Colonic mucosa (tissue), 4 donors: ENCODE data around the gene ZNF878. TPM values are rescaled to one million over a fixed set of nuclear protein-coding genes. Genes with fewer than 3 reads are reported as not detected.

Experiments used
- DNase-seq: peaks from one replicate; pipeline ENCODE4 v3.0.0-alpha.2; 2020
- H3K27ac ChIP-seq: fragments of 200-600 bp; one replicate; pipeline ENCODE4 v1.8.0; 2021
- H3K27me3 ChIP-seq: fragments of 200-600 bp; one replicate; pipeline ENCODE4 v1.8.0; 2021
- H3K36me3 ChIP-seq: fragments of 200-600 bp; one replicate; pipeline ENCODE4 v1.8.0; 2021
- H3K4me1 ChIP-seq: fragments of 200-600 bp; one replicate; pipeline ENCODE4 v1.8.0; 2021; ENCODE audit warnings: mild to moderate bottlenecking
- H3K4me3 ChIP-seq: fragments of 200-600 bp; one replicate; pipeline ENCODE4 v1.8.0; 2021
- H3K9ac ChIP-seq, 2 donors: one replicate each; pipeline ENCODE4 v1.7.0; 2013; ENCODE audit warnings: control low read depth in 2 of 2, low read depth in 2 of 2, low read length in 2 of 2
- H3K9me3 ChIP-seq: fragments of 200-600 bp; one replicate; pipeline ENCODE4 v1.8.0; 2021
- intact Hi-C: fragments of 100-400 bp; cut with DNase I; formaldehyde crosslinking; loops from one replicate; pipeline ENCODE4 v1.14.1; 2022
- total RNA-seq, 2 donors: library from RNA; stranded (reverse); fragmentation: NEBNext Ultra II Directional in 1 of 2; extraction: Animal tissue kit (Norgen Biotek cat#: 25700) in 1 of 2; gene quantifications; one replicate each; pipeline ENCODE4 v1.2.1, GENCODE V29; 2021
- TF ChIP-seq, protein P1 (sequence below): fragments of 200-600 bp; IDR thresholded peaks from one replicate; pipeline ENCODE4 v1.8.0; 2022; ENCODE audit warnings: antibody characterized with exemption, mild to moderate bottlenecking
- donor health status: healthy.
- donor health status: DM: no; HTN: no; CAD: no.
- donor health status: DM: no; HTN: no; CAD: no.

Gene ZNF878
- total RNA-seq, 2 donors from 2014 or later = 0.32 to 1.1 TPM

DNA sequence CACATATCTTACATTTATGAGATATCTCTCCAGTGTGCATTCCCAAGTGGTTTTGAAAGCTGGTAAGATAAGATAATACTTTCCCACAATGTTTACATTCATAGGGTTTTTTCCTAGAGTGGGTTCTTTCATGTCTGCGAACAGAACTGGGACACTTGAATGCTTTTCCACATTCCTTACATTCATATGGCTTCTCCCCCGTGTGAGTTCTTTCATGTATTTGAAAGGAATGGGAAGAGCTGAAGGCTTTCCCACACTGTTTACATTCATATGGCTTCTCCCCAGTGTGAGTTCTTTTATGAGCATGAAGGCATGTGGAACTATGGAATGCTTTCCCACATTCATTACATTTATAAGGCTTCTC is 37.0 kb downstream of the ZNF878 start:
- peaks cover 12% of the 10 kb centered on the region for H3K36me3 ChIP-seq
- no peak overlapping the region for H3K4me3 ChIP-seq
- peaks cover 22% of the 10 kb centered on the region for H3K9me3 ChIP-seq
- no peak for DNase-seq
- no peak overlapping the region for H3K9ac ChIP-seq
- H3K4me1 ChIP-seq = no peaks in the 10 kb centered on the region
- intact Hi-C loops = no loop called here
- H3K27me3 ChIP-seq = no peaks in the 10 kb centered on the region
- H3K27ac ChIP-seq = no peak overlapping the region
- TF ChIP-seq, protein P1, sequence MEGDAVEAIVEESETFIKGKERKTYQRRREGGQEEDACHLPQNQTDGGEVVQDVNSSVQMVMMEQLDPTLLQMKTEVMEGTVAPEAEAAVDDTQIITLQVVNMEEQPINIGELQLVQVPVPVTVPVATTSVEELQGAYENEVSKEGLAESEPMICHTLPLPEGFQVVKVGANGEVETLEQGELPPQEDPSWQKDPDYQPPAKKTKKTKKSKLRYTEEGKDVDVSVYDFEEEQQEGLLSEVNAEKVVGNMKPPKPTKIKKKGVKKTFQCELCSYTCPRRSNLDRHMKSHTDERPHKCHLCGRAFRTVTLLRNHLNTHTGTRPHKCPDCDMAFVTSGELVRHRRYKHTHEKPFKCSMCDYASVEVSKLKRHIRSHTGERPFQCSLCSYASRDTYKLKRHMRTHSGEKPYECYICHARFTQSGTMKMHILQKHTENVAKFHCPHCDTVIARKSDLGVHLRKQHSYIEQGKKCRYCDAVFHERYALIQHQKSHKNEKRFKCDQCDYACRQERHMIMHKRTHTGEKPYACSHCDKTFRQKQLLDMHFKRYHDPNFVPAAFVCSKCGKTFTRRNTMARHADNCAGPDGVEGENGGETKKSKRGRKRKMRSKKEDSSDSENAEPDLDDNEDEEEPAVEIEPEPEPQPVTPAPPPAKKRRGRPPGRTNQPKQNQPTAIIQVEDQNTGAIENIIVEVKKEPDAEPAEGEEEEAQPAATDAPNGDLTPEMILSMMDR = no peak

DNA sequence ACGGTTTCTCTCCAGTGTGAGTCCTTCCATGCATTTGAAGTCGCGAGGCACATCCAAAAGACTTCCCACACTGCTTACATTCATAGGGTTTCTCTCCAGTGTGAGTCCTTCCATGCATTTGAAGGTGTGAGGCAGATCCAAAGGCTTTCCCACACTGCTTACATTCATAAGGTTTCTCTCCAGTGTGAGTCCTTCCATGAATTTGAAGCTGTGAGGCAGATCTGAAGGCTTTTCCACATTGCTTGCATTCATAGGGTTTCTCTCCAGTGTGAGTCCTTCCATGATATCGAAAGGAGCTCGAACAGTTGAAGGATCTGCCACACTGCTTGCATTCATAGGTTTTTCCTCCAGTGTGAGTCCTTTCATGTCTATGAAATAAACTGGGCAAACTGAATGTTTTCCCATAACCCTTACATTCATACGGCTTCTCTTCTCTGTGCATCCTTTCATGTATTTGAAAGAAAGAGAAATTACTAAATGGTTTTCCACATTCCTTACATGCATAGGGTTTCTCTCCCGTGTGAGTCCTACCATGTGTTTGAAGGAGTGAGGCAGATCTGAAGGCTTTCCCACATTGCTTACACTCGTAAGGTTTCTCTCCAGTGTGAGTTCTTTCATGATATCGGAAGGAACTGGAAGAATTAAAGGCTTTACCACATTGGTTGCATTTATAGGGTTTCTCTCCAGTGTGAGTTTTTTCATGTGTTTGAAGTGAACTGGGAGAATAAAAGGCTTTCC is 37.6 kb downstream of the ZNF878 start:
- no peaks in the 10 kb centered on the region for H3K4me1 ChIP-seq
- no peak overlapping the region for H3K4me3 ChIP-seq
- peaks cover 22% of the 10 kb centered on the region for H3K9me3 ChIP-seq
- peaks cover 12% of the 10 kb centered on the region for H3K36me3 ChIP-seq
- H3K27me3 ChIP-seq = no peaks in the 10 kb centered on the region
- intact Hi-C loops = no loop called here
- no peak overlapping the region for H3K9ac ChIP-seq
- H3K27ac ChIP-seq = no peak overlapping the region
- TF ChIP-seq, protein P1 = no peak
- no peak for DNase-seq

- Histone ChIP-seq H3K27ac (no peak overlapping the region), H3K9ac (no peak overlapping the region), H3K4me1 (no peaks in the 10 kb centered on the region), H3K27me3 (no peaks in the 10 kb centered on the region), H3K9me3 (no peaks in the 10 kb centered on the region), H3K4me3 (no peak overlapping the region), H3K36me3 (no peaks in the 10 kb centered on the region)
- TF ChIP-seq, protein P1 = no peak
- intact Hi-C loops = no loop called here
- DNase-seq = no peak
Measured at GRCh38 chr19:12000152-12000981, 52.4 kb downstream of the ZNF878 start.

- intact Hi-C loops = no loop called here
- no peak overlapping the region for H3K4me3 ChIP-seq
- H3K4me1 ChIP-seq = no peaks in the 10 kb centered on the region
- no peak for DNase-seq
- no peak overlapping the region for H3K9ac ChIP-seq
- no peaks in the 10 kb centered on the region for H3K9me3 ChIP-seq
- TF ChIP-seq, protein P1 = no peak
- no peaks in the 10 kb centered on the region for H3K27me3 ChIP-seq
- H3K36me3 ChIP-seq = no peaks in the 10 kb centered on the region
- no peak overlapping the region for H3K27ac ChIP-seq
Measured at GRCh38 chr19:11995174-11995573, 57.6 kb downstream of the ZNF878 start.

Other genes with a start within 250 kb of the ZNF878 start
- gene ZNF440, start 238.7 kb downstream of the ZNF878 start, total RNA-seq = 10 to 100 TPM; 31.4 to 32.2 TPM
- gene ZNF439, start 204.2 kb downstream of the ZNF878 start, total RNA-seq = 1 to 10 TPM; 7.6 to 8.8 TPM
- gene ZNF69, start 165.2 kb downstream of the ZNF878 start, total RNA-seq = 10 to 100 TPM; 17.6 to 22.6 TPM
- gene ZNF700, start 127.9 kb downstream of the ZNF878 start, total RNA-seq = 10 to 100 TPM; 13.4 to 17.1 TPM
- gene ZNF763, start 87.9 kb downstream of the ZNF878 start, total RNA-seq = 1 to 10 TPM; 2.5 to 4.1 TPM
- gene ZNF433, start 17.3 kb downstream of the ZNF878 start, total RNA-seq = 1 to 10 TPM; 2.0 to 3.5 TPM
- 10 to 100 TPM in 1 of 2 donors, 1 to 10 TPM in 1; 8.3 to 12.4 TPM for gene ZNF844, start 11.8 kb upstream of the ZNF878 start, total RNA-seq
- 1 to 10 TPM; 3.4 to 4.8 TPM for gene ZNF20, start 87.4 kb upstream of the ZNF878 start, total RNA-seq
- gene ZNF625, start 103.8 kb upstream of the ZNF878 start, total RNA-seq = 1 to 10 TPM; 2.0 to 4.6 TPM
- 1 to 10 TPM; 4.6 to 7.1 TPM for gene ZNF136, start 110.1 kb upstream of the ZNF878 start, total RNA-seq
- gene ZNF44, start 241.9 kb upstream of the ZNF878 start, total RNA-seq = 10 to 100 TPM; 13.8 to 15.4 TPM